Measurements from ENCODE around the gene UVRAG. TPM values are rescaled to one million over a fixed set of nuclear protein-coding genes. Genes with fewer than 3 reads are reported as not detected.
A peak's percentile ranks its signal among the peaks of the same experiment; 100 is the strongest.

UVRAG gene
- total and polyA plus RNA-seq, 2 donors (not counting 1 experiment from before 2014, with no cell fraction given) = 37.7 to 94.1 TPM

- TF ChIP-seq CTCF (IDR thresholded peaks at IDR 0.05) (peak; percentile 96), EZH2 (IDR thresholded peaks at IDR 0.05; ENCODE audit: borderline replicate concordance, insufficient read depth, low read depth, low read length, poor library complexity, severe bottlenecking) (no peak)
- intact Hi-C loops (cut with micrococcal nuclease) = loop anchor here (1.0 to 5.0 kb wide), 6 partner anchors 11 to 349 kb away; no protein-coding TSS in a partner anchor
- Histone ChIP-seq H3K79me2 (ENCODE audit: control insufficient read depth, insufficient read depth, low read length) (peaks cover 12% of the 10 kb centered on the region), H3K4me3 (ENCODE audit: control extremely low read depth in 1 of 5, extremely low read depth in 1 of 5, insufficient read depth in 1 of 5, low read depth in 2 of 5, low read length in 4 of 5) (no peak overlapping the region), H4K20me1 (ENCODE audit: control insufficient read depth, insufficient read depth, low read length, poor library complexity, severe bottlenecking) (no peaks in the 10 kb centered on the region), H2AFZ (ENCODE audit: insufficient read depth, low read depth, low read length, poor library complexity, severe bottlenecking) (peak overlapping the region; percentile 37), H3K27me3 (replicated peaks in 1 of 4; ENCODE audit: control extremely low read depth in 1 of 4, control insufficient read depth in 3 of 4, insufficient read depth in 4 of 4, low read length in 3 of 4) (no peaks in the 10 kb centered on the region), H3K9me3 (ENCODE audit: control extremely low read depth in 1 of 3, control insufficient read depth in 2 of 3, insufficient read depth in 1 of 3, low read length in 2 of 3) (no peaks in the 10 kb centered on the region), H3K4me1 (ENCODE audit: control insufficient read depth in 2 of 2, insufficient read depth in 2 of 2, low read length in 2 of 2) (peaks cover 3 to 22% of the 10 kb centered on the region in 2 donors), H3K36me3 (replicated peaks in 1 of 2; ENCODE audit: control extremely low read depth in 1 of 2, control insufficient read depth in 1 of 2, extremely low read depth in 1 of 2, insufficient read depth in 2 of 2, low read length in 1 of 2) (peaks cover 0 to 2% of the 10 kb centered on the region in 2 experiments), H3K9ac (ENCODE audit: low read length) (no peak overlapping the region), H3K4me2 (replicated peaks; ENCODE audit: low read depth, low read length, poor library complexity, severe bottlenecking) (no peak overlapping the region), H3K27ac (ENCODE audit: low read length in 2 of 2) (no peak overlapping the region)
- DNase-seq (peak; percentile 82), ATAC-seq (ENCODE audit: low read depth) (peak; percentile 94)
- Mint-ChIP-seq H3K27ac (peak overlapping the region; percentile 32), H3K27me3 (no peaks in the 10 kb centered on the region), H3K4me1 (peaks cover 17% of the 10 kb centered on the region), H3K4me3 (no peak overlapping the region), H3K9me3 (ENCODE audit: insufficient read depth) (no peaks in the 10 kb centered on the region)
- POLR2A ChIA-PET = interaction anchor here (0.5 kb wide), 1 partner anchor 304 kb away, joined by 7 read pairs; no protein-coding TSS in a partner anchor
- CTCF ChIA-PET = interaction anchor here (0.6 to 7.9 kb wide), 35 partner anchors 9 to 516 kb away, joined by 3 to 405 read pairs (median 8); partner anchors contain the start of gene UVRAG
- WGBS (ENCODE audit: insufficient coverage) = 89% methylated on average over 3 of the region's 10 CpGs
Measured at GRCh38 chr11:75802913-75803820, 11.8 kb upstream of the UVRAG start.

GRCh38 chr11:75809111-75809510 lies 5.9 kb upstream of the UVRAG start:
- DNase-seq (no peak), ATAC-seq (ENCODE audit: low read depth) (no peak)
- no peak overlapping the region for H3K4me2 ChIP-seq (replicated peaks; ENCODE audit: low read depth, low read length, poor library complexity, severe bottlenecking)
- H3K4me1 ChIP-seq (ENCODE audit: control insufficient read depth in 2 of 2, insufficient read depth in 2 of 2, low read length in 2 of 2) = peaks cover 8 to 35% of the 10 kb centered on the region in 2 donors
- no peak overlapping the region for H3K27ac ChIP-seq (ENCODE audit: low read length in 2 of 2)
- Mint-ChIP-seq H3K27ac (no peak overlapping the region), H3K4me3 (no peak overlapping the region), H3K4me1 (peaks cover 42% of the 10 kb centered on the region), H3K27me3 (no peaks in the 10 kb centered on the region), H3K9me3 (ENCODE audit: insufficient read depth) (no peaks in the 10 kb centered on the region)
- H3K27me3 ChIP-seq (replicated peaks in 1 of 4; ENCODE audit: control extremely low read depth in 1 of 4, control insufficient read depth in 3 of 4, insufficient read depth in 4 of 4, low read length in 3 of 4) = no peaks in the 10 kb centered on the region
- no peak overlapping the region for H3K4me3 ChIP-seq (ENCODE audit: control extremely low read depth in 1 of 5, extremely low read depth in 1 of 5, insufficient read depth in 1 of 5, low read depth in 2 of 5, low read length in 4 of 5)
- CTCF ChIA-PET = interaction anchor here (2.1 to 13.5 kb wide), 2 partner anchors 16 to 59 kb away, joined by 5 to 149 read pairs; no protein-coding TSS in a partner anchor
- H3K36me3 ChIP-seq (replicated peaks in 1 of 2; ENCODE audit: control extremely low read depth in 1 of 2, control insufficient read depth in 1 of 2, extremely low read depth in 1 of 2, insufficient read depth in 2 of 2, low read length in 1 of 2) = no peaks in the 10 kb centered on the region
- H2AFZ ChIP-seq (ENCODE audit: insufficient read depth, low read depth, low read length, poor library complexity, severe bottlenecking) = no peak overlapping the region
- WGBS (ENCODE audit: insufficient coverage) = 85% methylated on average over 2 of the region's 2 CpGs
- H3K9ac ChIP-seq (ENCODE audit: low read length) = no peak overlapping the region
- peaks cover 17% of the 10 kb centered on the region for H3K79me2 ChIP-seq (ENCODE audit: control insufficient read depth, insufficient read depth, low read length)
- TF ChIP-seq CTCF (IDR thresholded peaks at IDR 0.05) (no peak), EZH2 (IDR thresholded peaks at IDR 0.05; ENCODE audit: borderline replicate concordance, insufficient read depth, low read depth, low read length, poor library complexity, severe bottlenecking) (no peak)
- no peaks in the 10 kb centered on the region for H4K20me1 ChIP-seq (ENCODE audit: control insufficient read depth, insufficient read depth, low read length, poor library complexity, severe bottlenecking)
- POLR2A ChIA-PET = no interaction called here
- intact Hi-C loops (cut with micrococcal nuclease) = no loop called here
- H3K9me3 ChIP-seq (ENCODE audit: control extremely low read depth in 1 of 3, control insufficient read depth in 2 of 3, insufficient read depth in 1 of 3, low read length in 2 of 3) = no peaks in the 10 kb centered on the region
